Stimulated activated CD4-positive, alpha-beta T cell treated with anti-CD3 and anti-CD28 coated beads, TNF-alpha, amount 100 ng/mL, for 24 hours (primary cell): ENCODE results near the gene PDGFB.

ENCODE experiments used
- DNase-seq, 3 experiments: peaks; one replicate each; pipeline ENCODE4 v3.0.0-alpha.2; 2020; ENCODE audit warnings: low read depth in 3 of 3

The PDGFB gene

GRCh38 chr22:39176143-39176713, 68.6 kb downstream of the PDGFB start:
- DNase-seq, result no peak

GRCh38 chr22:39175353-39176142, 69.2 kb downstream of the PDGFB start:
- DNase-seq, result no peak

GRCh38 chr22:39174498-39175352, 70.1 kb downstream of the PDGFB start:
- DNase-seq, result peak in 2 of 3 experiments; percentile 34 to 43

GRCh38 chr22:39173787-39174497, 70.8 kb downstream of the PDGFB start:
- peak in 1 of 3 experiments; percentile 32 for DNase-seq
